ENCODE results near the gene LMF2. TPM values are rescaled to one million over a fixed set of nuclear protein-coding genes. Genes with fewer than 3 reads are reported as not detected.

Gene LMF2
- total RNA-seq, 1 experiment from 2014 or later: 48.8 TPM

- no peaks in the 10 kb centered on the region for H3K27me3 ChIP-seq
- peaks cover 49% of the 10 kb centered on the region for H3K36me3 ChIP-seq
- H3K4me3 ChIP-seq: no peak overlapping the region
- H3K4me1 ChIP-seq: peaks cover 22% of the 10 kb centered on the region
- H3K27ac ChIP-seq: no peak overlapping the region
- no peaks in the 10 kb centered on the region for H3K9me3 ChIP-seq (replicated peaks)
- no peak for DNase-seq
These were observed 39.6 kb downstream of the LMF2 start for GRCh38 chr22:50467773-50468440.

- no peak for DNase-seq
- H3K36me3 ChIP-seq: peaks cover 54% of the 10 kb centered on the region
- no peaks in the 10 kb centered on the region for H3K27me3 ChIP-seq
- peaks cover 22% of the 10 kb centered on the region for H3K4me1 ChIP-seq
- no peak overlapping the region for H3K27ac ChIP-seq
- no peak overlapping the region for H3K4me3 ChIP-seq
- no peaks in the 10 kb centered on the region for H3K9me3 ChIP-seq (replicated peaks)
These were observed 40.2 kb downstream of the LMF2 start for GRCh38 chr22:50467341-50467740.

- no peak overlapping the region for H3K27ac ChIP-seq
These were observed 42.2 kb downstream of the LMF2 start for GRCh38 chr22:50465066-50465930.

GRCh38 chr22:50464451-50464850 lies 43.1 kb downstream of the LMF2 start:
- no peaks in the 10 kb centered on the region for H3K27me3 ChIP-seq
- H3K36me3 ChIP-seq: peaks cover 78% of the 10 kb centered on the region
- H3K9me3 ChIP-seq (replicated peaks): no peaks in the 10 kb centered on the region
- H3K4me1 ChIP-seq: peaks cover 6% of the 10 kb centered on the region
- H3K27ac ChIP-seq: no peak overlapping the region
- no peak overlapping the region for H3K4me3 ChIP-seq
- DNase-seq: no peak

More at GRCh38 chr22:50465066-50465930, 42.2 kb downstream of the LMF2 start:
- DNase-seq: no peak
- H3K27me3 ChIP-seq: no peaks in the 10 kb centered on the region
- H3K4me3 ChIP-seq: no peak overlapping the region
- no peaks in the 10 kb centered on the region for H3K9me3 ChIP-seq (replicated peaks)
- peaks cover 14% of the 10 kb centered on the region for H3K4me1 ChIP-seq
- peaks cover 70% of the 10 kb centered on the region for H3K36me3 ChIP-seq

GRCh38 chr22:50463188-50463900 lies 44.2 kb downstream of the LMF2 start:
- no peaks in the 10 kb centered on the region for H3K9me3 ChIP-seq (replicated peaks)
- no peaks in the 10 kb centered on the region for H3K27me3 ChIP-seq
- no peak for DNase-seq
- H3K27ac ChIP-seq: no peak overlapping the region
- no peak overlapping the region for H3K4me3 ChIP-seq
- H3K36me3 ChIP-seq: peaks cover 84% of the 10 kb centered on the region
- peaks cover 7% of the 10 kb centered on the region; the same call in 1 of the 2 replicates for H3K4me1 ChIP-seq

GRCh38 chr22:50461979-50462540 lies 45.4 kb downstream of the LMF2 start:
- Histone ChIP-seq H3K27ac (no peak overlapping the region), H3K4me1 (peaks cover 7% of the 10 kb centered on the region; the same call in 1 of the 2 replicates), H3K27me3 (no peaks in the 10 kb centered on the region), H3K4me3 (no peak overlapping the region), H3K36me3 (peaks cover 85% of the 10 kb centered on the region), H3K9me3 (replicated peaks) (no peaks in the 10 kb centered on the region)
- DNase-seq: no peak

GRCh38 chr22:50461536-50461935 lies 46.0 kb downstream of the LMF2 start:
- H3K9me3 ChIP-seq (replicated peaks): no peaks in the 10 kb centered on the region
- H3K27ac ChIP-seq: no peak overlapping the region
- H3K36me3 ChIP-seq: peaks cover 85% of the 10 kb centered on the region
- no peaks in the 10 kb centered on the region for H3K27me3 ChIP-seq
- no peak for DNase-seq
- peaks cover 7% of the 10 kb centered on the region; the same call in 1 of the 2 replicates for H3K4me1 ChIP-seq
- H3K4me3 ChIP-seq: no peak overlapping the region

GRCh38 chr22:50460938-50461337 lies 46.6 kb downstream of the LMF2 start:
- no peaks in the 10 kb centered on the region for H3K27me3 ChIP-seq
- H3K27ac ChIP-seq: no peak overlapping the region
- H3K4me3 ChIP-seq: no peak overlapping the region
- peaks cover 7% of the 10 kb centered on the region; the same call in 1 of the 2 replicates for H3K4me1 ChIP-seq
- no peak for DNase-seq
- H3K36me3 ChIP-seq: peaks cover 83% of the 10 kb centered on the region
- H3K9me3 ChIP-seq (replicated peaks): no peaks in the 10 kb centered on the region

- H3K4me1 ChIP-seq: peaks cover 7% of the 10 kb centered on the region; the same call in 1 of the 2 replicates
These were observed 47.9 kb downstream of the LMF2 start for GRCh38 chr22:50459496-50460140.

GRCh38 chr22:50459016-50459415 lies 48.5 kb downstream of the LMF2 start:
- no peaks in the 10 kb centered on the region for H3K27me3 ChIP-seq
- H3K4me3 ChIP-seq: no peak overlapping the region
- peaks cover 83% of the 10 kb centered on the region for H3K36me3 ChIP-seq
- DNase-seq: no peak
- no peaks in the 10 kb centered on the region for H3K9me3 ChIP-seq (replicated peaks)
- peaks cover 7% of the 10 kb centered on the region; the same call in 1 of the 2 replicates for H3K4me1 ChIP-seq
- H3K27ac ChIP-seq: no peak overlapping the region

More at GRCh38 chr22:50459496-50460140, 47.9 kb downstream of the LMF2 start:
- H3K36me3 ChIP-seq: peaks cover 83% of the 10 kb centered on the region
- H3K27me3 ChIP-seq: no peaks in the 10 kb centered on the region
- no peak overlapping the region for H3K27ac ChIP-seq
- no peak overlapping the region for H3K4me3 ChIP-seq
- DNase-seq: no peak
- no peaks in the 10 kb centered on the region for H3K9me3 ChIP-seq (replicated peaks)

GRCh38 chr22:50456466-50457234 lies 50.9 kb downstream of the LMF2 start:
- Histone ChIP-seq H3K27me3 (no peaks in the 10 kb centered on the region), H3K9me3 (replicated peaks) (no peaks in the 10 kb centered on the region), H3K4me3 (no peak overlapping the region), H3K27ac (no peak overlapping the region), H3K36me3 (peaks cover 75% of the 10 kb centered on the region), H3K4me1 (peaks cover 7% of the 10 kb centered on the region; the same call in 1 of the 2 replicates)
- no peak for DNase-seq

GRCh38 chr22:50456026-50456425 lies 51.5 kb downstream of the LMF2 start:
- Histone ChIP-seq H3K9me3 (replicated peaks) (no peaks in the 10 kb centered on the region), H3K27me3 (no peaks in the 10 kb centered on the region), H3K4me3 (no peak overlapping the region), H3K27ac (no peak overlapping the region), H3K4me1 (peaks cover 7% of the 10 kb centered on the region; the same call in 1 of the 2 replicates), H3K36me3 (peaks cover 77% of the 10 kb centered on the region)
- no peak for DNase-seq

GRCh38 chr22:50455201-50455600 lies 52.3 kb downstream of the LMF2 start:
- DNase-seq: no peak
- peaks cover 74% of the 10 kb centered on the region for H3K36me3 ChIP-seq

More at GRCh38 chr22:50455201-50455600, 52.3 kb downstream of the LMF2 start:
- no peak overlapping the region for H3K27ac ChIP-seq
- no peaks in the 10 kb centered on the region for H3K9me3 ChIP-seq (replicated peaks)
- no peaks in the 10 kb centered on the region for H3K27me3 ChIP-seq
- peaks cover 7% of the 10 kb centered on the region; the same call in 1 of the 2 replicates for H3K4me1 ChIP-seq
- no peak overlapping the region for H3K4me3 ChIP-seq
